Uterus (tissue), 4 donors: Measurements from ENCODE around the gene ADARB2. TPM values are rescaled to one million over a fixed set of nuclear protein-coding genes. Genes with fewer than 3 reads are reported as not detected.

Experiments used
- DNase-seq, 2 donors: peaks; one replicate each; pipeline ENCODE4 v3.0.0-alpha.2; 2019 to 2020
- H3K27ac ChIP-seq, 2 donors: fragments of 200-600 bp; sonication (generic); 1 replicate in 1 of 2; 2 replicates in 1 of 2; pipeline ENCODE4 v1.5.1; 2016 to 2018
- H3K27me3 ChIP-seq, 2 donors: fragments of 200-600 bp; sonication (generic); one replicate each; pipeline ENCODE4 v1.5.1; 2018 to 2019; ENCODE audit warnings: control low read depth in 1 of 2
- H3K36me3 ChIP-seq, 2 donors: fragments of 200-600 bp; sonication (generic); one replicate each; pipeline ENCODE4 v1.5.1; 2019; ENCODE audit warnings: control low read depth in 1 of 2
- H3K4me1 ChIP-seq, 2 donors: fragments of 200-600 bp; sonication (generic); one replicate each; pipeline ENCODE4 v1.5.1; 2018 to 2019; ENCODE audit warnings: control low read depth in 1 of 2
- H3K4me3 ChIP-seq, 2 donors: fragments of 200-600 bp; sonication (generic); 1 replicate in 1 of 2; 2 replicates in 1 of 2; pipeline ENCODE4 v1.5.1; 2018 to 2019; ENCODE audit warnings: mild to moderate bottlenecking in 1 of 2
- H3K9me3 ChIP-seq, 2 donors: fragments of 200-600 bp; sonication (generic); one replicate each; pipeline ENCODE4 v1.5.1; 2019; ENCODE audit warnings: control low read depth in 1 of 2
- CTCF ChIP-seq, 4 experiments: fragments of 200-600 bp in 2 of 4; fragments of 450-650 bp in 2 of 4; sonication (generic) in 2 of 4; IDR thresholded peaks; one replicate each; pipeline ENCODE4 v1.5.1; 2016 to 2019; ENCODE audit warnings: antibody characterized with exemption in 4 of 4, mild to moderate bottlenecking in 2 of 4, moderate library complexity in 1 of 4
- POLR2A ChIP-seq, 2 donors: fragments of 450-650 bp; IDR thresholded peaks; one replicate each; pipeline ENCODE4 v1.6.1; 2016; ENCODE audit warnings: antibody characterized with exemption in 2 of 2, mild to moderate bottlenecking in 1 of 2, moderate library complexity in 1 of 2
- intact Hi-C: fragments of 100-400 bp; cut with DNase I; formaldehyde crosslinking; loops from one replicate; pipeline ENCODE4 v1.15.1; 2023; ENCODE audit warnings: low total_unique reads
- total RNA-seq, 4 donors: library from RNA; depleted of rRNA in 3 of 4; stranded (reverse); fragments of >200 nt in 3 of 4; gene quantifications; one replicate each; pipeline versions ENCODE4 v1.1.0 to v1.2.4, GENCODE V29; 2014 to 2023
- donor health status: DM: yes; HTN: yes; CAD: no.

ADARB2 gene
- total RNA-seq, 4 donors from 2014 or later, result 0.76 to 2.6 (median 2.0) TPM; not detected in 1

DNA sequence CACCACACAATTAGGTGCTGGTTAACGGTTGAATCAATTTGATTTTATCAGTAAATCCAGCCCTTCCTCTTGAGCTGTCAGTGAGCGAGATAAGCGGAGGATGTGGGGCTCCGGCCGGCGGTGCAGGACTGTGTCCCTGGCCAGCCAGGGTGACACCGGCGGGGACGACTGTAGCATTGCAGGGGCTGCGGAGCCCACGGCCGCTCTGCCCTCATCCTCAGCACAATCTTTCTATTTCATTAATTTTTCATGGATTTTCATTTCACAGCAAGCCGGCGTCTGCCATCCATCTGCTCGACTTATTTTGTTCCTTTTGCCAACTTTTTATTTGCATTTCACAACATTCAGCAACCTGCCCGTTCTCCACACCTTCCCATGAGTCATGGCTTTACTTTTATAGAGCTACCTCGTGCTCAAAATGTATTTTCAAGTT lies 4.7 kb downstream of the ADARB2 start:
- H3K36me3 ChIP-seq, result no peaks in the 10 kb centered on the region
- H3K4me1 ChIP-seq, result peaks cover 0 to 5% of the 10 kb centered on the region in 2 donors
- H3K27ac ChIP-seq, result no peak overlapping the region
- no peak for TF ChIP-seq CTCF (IDR thresholded peaks at IDR 0.05)
- TF ChIP-seq POLR2A (IDR thresholded peaks at IDR 0.05), result no peak
- no peak for DNase-seq
- H3K9me3 ChIP-seq, result no peaks in the 10 kb centered on the region
- H3K27me3 ChIP-seq, result peaks cover 0 to 33% of the 10 kb centered on the region in 2 donors
- intact Hi-C loops, result no loop called here
- no peak overlapping the region for H3K4me3 ChIP-seq

GRCh38 chr10:1731592-1731991 lies 5.7 kb downstream of the ADARB2 start:
- H3K27ac ChIP-seq, result no peak overlapping the region
- no peak overlapping the region for H3K4me3 ChIP-seq
- intact Hi-C loops, result no loop called here
- no peak for DNase-seq
- H3K27me3 ChIP-seq, result peaks cover 0 to 23% of the 10 kb centered on the region in 2 donors
- no peaks in the 10 kb centered on the region for H3K9me3 ChIP-seq
- H3K4me1 ChIP-seq, result no peaks in the 10 kb centered on the region
- H3K36me3 ChIP-seq, result no peaks in the 10 kb centered on the region
- TF ChIP-seq CTCF (IDR thresholded peaks at IDR 0.05), result no peak
- TF ChIP-seq POLR2A (IDR thresholded peaks at IDR 0.05), result no peak

GRCh38 chr10:1729751-1730150 lies 7.6 kb downstream of the ADARB2 start:
- no peak for DNase-seq
- no peaks in the 10 kb centered on the region for H3K36me3 ChIP-seq
- no peak overlapping the region for H3K4me3 ChIP-seq
- H3K27me3 ChIP-seq, result peaks cover 0 to 8% of the 10 kb centered on the region in 2 donors
- TF ChIP-seq POLR2A (IDR thresholded peaks at IDR 0.05), result no peak
- no peak for TF ChIP-seq CTCF (IDR thresholded peaks at IDR 0.05)
- no peak overlapping the region for H3K27ac ChIP-seq
- intact Hi-C loops, result no loop called here
- H3K9me3 ChIP-seq, result no peaks in the 10 kb centered on the region
- no peaks in the 10 kb centered on the region for H3K4me1 ChIP-seq

DNA sequence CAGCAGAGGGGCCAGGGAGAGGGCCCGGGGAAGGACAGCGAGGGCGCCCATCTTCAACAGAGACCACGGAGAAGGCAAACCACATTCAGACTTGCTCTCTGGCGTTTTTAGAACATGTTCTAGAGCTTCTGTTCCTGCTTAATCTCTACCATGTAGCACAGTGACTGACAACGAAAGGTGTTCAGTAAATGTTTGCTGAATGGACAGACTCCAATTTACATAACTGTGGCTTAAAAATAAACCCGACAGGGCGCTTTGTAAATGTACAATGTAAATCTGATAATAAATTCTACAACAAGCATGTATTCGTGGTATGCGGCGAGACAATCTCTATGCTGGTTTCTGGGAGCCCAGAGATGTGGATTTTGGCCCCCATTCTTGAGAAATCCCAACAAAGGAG lies 10.5 kb downstream of the ADARB2 start:
- intact Hi-C loops, result no loop called here
- H3K9me3 ChIP-seq, result no peaks in the 10 kb centered on the region
- H3K36me3 ChIP-seq, result no peaks in the 10 kb centered on the region
- no peak for DNase-seq
- TF ChIP-seq CTCF (IDR thresholded peaks at IDR 0.05) (no peak), POLR2A (IDR thresholded peaks at IDR 0.05) (no peak)
- no peak overlapping the region for H3K4me3 ChIP-seq
- no peaks in the 10 kb centered on the region for H3K4me1 ChIP-seq
- no peak overlapping the region for H3K27ac ChIP-seq
- no peaks in the 10 kb centered on the region for H3K27me3 ChIP-seq

- intact Hi-C loops, result no loop called here
- Histone ChIP-seq H3K27me3 (no peaks in the 10 kb centered on the region), H3K36me3 (no peaks in the 10 kb centered on the region), H3K27ac (no peak overlapping the region), H3K9me3 (no peaks in the 10 kb centered on the region), H3K4me1 (no peaks in the 10 kb centered on the region), H3K4me3 (no peak overlapping the region)
- no peak for DNase-seq
- TF ChIP-seq POLR2A (IDR thresholded peaks at IDR 0.05) (no peak), CTCF (IDR thresholded peaks at IDR 0.05) (no peak)
These were observed 12.3 kb downstream of the ADARB2 start for GRCh38 chr10:1724921-1725488.
